Lung microvascular endothelial cell (primary cell): Measurements from ENCODE around the gene ZNF66. TPM values are rescaled to one million over a fixed set of nuclear protein-coding genes. Genes with fewer than 3 reads are reported as not detected.
"Not testable (repeated sequence)": the region's sequence is repeated elsewhere in the genome, so short reads cannot be mapped to it uniquely, and the experiment has no call there.

Source experiments
- DNase-seq, 2 donors: peaks; one replicate each; pipeline versions ENCODE4 v3.0.0 to v3.0.0-alpha.2; 2010; ENCODE audit warnings: low read depth in 2 of 2
- total RNA-seq: library from RNA; depleted of rRNA; stranded (reverse); fragments of >200 nt; gene quantifications from 2 replicates; pipeline ENCODE4 v1.2.1, GENCODE V29; 2014

Gene ZNF66
- 2.8 and 3.2 TPM in 2 replicates for total RNA-seq

DNA sequence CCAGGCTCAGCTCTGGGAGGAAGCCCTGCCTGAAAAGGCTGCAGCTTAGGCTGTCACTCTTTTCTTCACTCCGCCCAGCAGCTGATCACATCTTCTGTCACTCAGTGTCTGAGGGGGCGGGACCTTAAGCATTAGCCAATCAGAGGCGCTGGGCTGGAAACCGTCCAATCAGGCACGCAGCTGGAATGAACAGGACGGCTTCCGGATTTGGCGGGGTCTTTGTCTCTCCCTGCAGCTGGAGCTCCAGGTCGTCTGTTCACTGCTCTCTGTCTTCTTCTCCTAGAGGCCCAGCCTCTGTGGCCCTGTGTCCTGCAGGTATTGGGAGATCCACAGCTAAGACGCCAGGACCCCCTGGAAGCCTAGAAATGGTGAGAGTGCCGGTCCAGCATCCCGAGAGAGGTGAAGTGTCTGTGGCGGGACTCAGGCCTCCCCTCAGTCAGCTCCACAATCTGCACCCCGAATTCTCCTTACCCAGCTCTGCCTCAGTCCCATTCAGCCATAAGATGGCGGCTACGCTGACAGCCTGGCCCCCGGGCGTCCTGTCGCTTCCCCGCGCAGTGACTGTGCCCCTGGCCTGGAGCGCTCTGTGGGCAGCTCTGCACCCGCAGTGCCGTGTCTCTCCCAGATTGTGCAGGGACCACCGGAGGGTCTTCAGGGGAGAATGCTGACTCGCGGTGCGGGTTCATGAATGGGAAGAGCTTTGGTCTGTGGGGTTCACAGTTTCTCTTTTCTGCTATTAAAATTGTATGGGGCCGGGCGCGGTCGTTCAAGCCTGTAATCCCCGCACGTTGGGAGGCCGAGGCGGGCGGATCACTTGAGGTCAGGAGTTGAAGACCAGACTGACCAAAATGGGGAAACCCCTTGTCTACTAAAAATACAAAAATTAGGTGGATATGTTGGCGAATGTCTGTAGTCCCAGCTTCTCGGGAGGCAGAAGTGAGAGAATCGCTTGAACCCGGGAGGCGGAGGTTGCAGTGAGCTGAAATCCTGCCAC, at the start of gene ZNF66:
Gene ZNF66 (plus strand): TSS at position 222 of the 994 bp plus-strand sequence. CDS start 144 bp downstream, at position 366.
- DNase-seq, result peak; percentile 97 to 98

DNA sequence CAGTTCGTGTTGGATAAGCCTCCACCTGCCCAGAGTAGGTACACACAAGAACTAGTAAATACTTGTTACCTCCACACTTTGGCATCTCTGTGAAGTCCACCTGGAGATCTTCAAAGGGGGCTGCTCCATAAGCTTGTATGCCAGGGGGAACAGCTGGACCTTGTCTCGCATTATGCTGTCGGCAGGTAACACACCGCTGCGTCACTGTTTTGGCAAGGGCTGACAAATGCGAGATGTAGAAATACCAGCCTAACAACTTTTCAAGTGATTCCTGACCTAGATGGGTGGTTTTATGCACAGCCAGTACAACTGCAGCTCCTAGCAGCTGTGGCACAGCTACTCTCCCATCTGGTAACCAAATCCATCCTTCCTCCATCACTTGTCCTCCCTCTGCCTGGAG, 25.9 kb upstream of the ZNF66 start:
- not testable (repeated sequence) for DNase-seq

DNA sequence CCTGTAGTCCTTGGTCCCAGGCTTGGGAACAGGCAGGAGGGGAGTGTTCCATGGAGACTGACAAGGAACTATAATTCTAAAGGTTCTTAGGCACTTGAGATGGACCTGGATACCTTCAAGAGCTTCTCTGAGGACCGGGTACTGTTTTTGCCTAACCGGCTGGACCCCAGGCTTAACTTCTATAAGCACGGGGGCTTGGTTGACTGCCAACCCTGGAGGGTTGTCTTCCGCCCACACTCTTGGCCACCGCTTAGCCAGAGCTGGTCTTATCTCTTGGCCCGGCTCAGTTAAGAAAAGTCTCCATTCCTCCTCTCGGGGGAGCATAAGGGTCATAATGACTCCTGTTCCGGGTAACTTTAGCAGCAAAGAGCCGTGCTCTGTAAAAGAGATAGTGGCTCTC, 23.8 kb upstream of the ZNF66 start:
- DNase-seq, result not testable (repeated sequence)

DNA sequence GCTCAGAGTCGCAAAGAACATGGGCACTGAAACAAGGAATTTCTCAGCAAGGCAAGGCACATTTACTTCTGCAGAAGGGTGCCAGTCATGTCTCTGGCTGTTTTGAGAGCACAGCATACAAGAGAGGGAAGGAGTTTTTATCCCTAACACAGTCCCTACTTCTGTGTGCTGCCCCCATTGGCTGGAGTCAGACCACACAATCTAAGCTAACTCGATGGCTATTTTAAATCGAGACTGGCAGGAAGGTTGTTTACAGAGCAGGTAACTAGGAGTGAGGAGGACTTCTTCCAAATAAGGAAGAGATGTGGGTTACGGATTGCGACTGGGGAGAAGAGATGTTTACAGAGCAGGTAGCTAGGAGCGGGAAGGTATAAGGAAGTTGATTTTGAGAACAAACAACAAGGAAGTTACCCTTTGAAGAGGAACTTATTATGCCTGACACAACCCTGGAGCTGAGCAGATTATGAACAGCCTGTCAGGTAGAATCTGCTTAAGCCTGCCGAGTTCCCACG, 6.8 kb upstream of the ZNF66 start:
- DNase-seq, result not testable (repeated sequence)

DNA sequence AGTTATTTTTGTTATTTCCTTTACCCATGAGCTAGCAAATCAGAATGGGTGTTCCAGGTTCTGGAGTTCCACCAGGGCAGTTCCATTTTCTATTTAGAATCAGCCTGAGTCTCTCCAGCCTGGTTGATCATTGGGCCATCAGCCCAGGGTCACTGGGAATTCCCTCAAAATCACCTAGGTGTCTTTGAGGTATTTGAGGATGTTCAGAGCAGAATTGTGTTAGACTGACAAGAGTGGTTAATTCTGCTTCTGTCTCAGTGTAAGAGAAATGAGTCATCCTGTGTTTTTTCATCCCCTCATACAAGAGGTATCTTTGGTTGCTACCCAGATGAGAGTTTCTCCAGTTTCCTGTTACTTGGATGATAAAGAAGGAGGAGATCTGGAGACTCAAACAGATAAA, 11.7 kb downstream of the ZNF66 start:
- no peak for DNase-seq

DNA sequence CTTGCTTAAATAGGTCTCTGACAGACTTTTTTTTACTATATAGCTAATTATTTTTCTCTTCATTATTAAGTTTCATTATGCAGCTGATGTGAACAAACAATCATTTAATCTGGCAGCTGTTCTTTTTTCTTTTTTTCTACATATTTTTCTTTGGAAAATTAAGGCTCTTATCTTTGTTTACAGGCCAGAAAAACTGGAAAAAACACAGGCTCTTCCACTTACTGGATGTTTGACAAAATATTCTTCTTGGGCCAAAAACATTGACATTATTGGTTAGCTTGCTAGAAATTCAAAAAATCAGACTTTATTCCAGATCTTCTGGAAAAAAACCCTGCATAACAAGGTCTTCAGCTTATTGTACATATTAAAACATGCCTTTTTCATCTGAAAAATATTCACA, 15.7 kb downstream of the ZNF66 start:
- no peak for DNase-seq

DNA sequence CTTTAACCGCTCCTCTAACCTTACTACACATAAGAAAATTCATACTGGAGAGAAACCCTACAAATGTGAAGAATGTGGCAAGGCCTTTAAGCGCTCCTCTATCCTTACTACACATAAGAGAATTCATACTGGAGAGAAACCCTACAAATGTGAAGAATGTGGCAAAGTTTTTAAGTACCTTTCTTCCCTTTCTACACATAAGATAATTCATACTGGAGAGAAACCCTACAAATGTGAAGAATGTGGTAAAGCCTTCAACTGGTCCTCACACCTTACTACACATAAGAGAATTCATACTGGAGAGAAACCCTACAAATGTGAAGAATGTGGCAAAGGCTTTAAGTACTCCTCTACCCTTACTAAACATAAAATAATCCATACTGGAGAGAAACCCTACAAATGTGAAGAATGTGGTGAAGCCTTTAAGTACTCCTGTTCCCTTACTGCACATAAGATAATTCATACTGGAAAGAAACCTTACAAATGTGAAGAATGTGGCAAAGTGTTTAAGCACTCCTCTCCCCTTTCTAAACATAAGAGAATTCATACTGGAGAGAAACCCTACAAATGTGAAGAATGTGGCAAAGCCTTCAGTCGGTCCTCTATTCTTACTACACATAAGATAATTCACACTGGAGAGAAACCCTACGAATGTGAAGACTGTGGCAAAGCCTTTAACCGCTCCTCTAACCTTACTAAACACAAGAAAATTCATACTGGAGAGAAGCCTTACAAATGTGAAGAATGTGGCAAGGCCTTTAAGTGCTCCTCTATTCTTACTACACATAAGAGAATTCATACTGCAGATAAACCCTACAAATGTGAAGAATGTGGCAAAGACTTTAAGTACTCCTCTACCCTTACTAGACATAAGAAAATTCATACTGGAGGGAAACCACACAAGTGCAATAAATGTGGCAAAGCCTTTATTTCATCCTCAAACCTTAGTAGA, 30.5 kb downstream of the ZNF66 start:
- DNase-seq, result not testable (repeated sequence)

DNA sequence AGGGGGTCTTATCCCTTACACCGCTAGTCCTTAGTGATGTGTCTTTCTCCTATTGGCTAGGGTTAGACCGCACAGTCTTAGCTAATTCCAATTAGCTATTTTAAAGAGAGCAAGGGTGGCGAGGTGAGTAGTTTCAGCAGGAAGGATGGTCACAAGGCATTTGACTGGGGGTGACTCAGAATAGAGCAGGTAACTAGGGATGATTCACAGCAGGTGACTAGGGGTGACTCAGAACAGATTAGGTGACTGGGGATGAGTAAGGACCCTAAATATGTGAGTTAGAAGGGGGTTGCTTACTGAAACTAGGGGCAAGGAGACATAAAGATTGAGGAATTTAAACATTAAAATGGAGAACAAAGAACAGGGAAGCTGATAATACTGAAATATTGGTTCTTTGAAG, 64.3 kb downstream of the ZNF66 start:
- no peak for DNase-seq

Other genes starting within 250 kb of the ZNF66 start
- gene ZNF737, start 210.5 kb upstream of the ZNF66 start, total RNA-seq, result 5.4 and 10.1 TPM in 2 replicates
- gene ZNF626, start 114.7 kb upstream of the ZNF66 start, total RNA-seq, result 7.4 and 13.1 TPM in 2 replicates
- 6.8 and 9.7 TPM in 2 replicates for gene ZNF85, start 146.9 kb downstream of the ZNF66 start, total RNA-seq
- gene ZNF430, start 244.4 kb downstream of the ZNF66 start, total RNA-seq, result 3.5 and 4.4 TPM in 2 replicates